Ascending aorta (tissue), 2 donors: ENCODE measurements around the gene PGPEP1. TPM values are rescaled to one million over a fixed set of nuclear protein-coding genes. Genes with fewer than 3 reads are reported as not detected.
"Not testable (repeated sequence)": the region's sequence is repeated elsewhere in the genome, so short reads cannot be mapped to it uniquely, and the experiment has no call there.

Experiments used
- DNase-seq, 2 donors: peaks; one replicate each; pipeline ENCODE4 v3.0.0-alpha.2; 2019; ENCODE audit warnings: low spot score in 2 of 2
- H3K27ac ChIP-seq, 2 donors: fragments of 200-600 bp; sonication (generic); one replicate each; pipeline ENCODE4 v1.5.1; 2016 to 2017; ENCODE audit warnings: mild to moderate bottlenecking in 1 of 2
- H3K27me3 ChIP-seq: fragments of 200-600 bp; sonication (generic); one replicate; pipeline ENCODE4 v1.5.1; 2017
- H3K36me3 ChIP-seq, 2 donors: fragments of 200-600 bp; sonication (generic); one replicate each; pipeline ENCODE4 v1.5.1; 2016
- H3K4me1 ChIP-seq, 2 donors: fragments of 200-600 bp; sonication (generic); one replicate each; pipeline ENCODE4 v1.5.1; 2016 to 2017; ENCODE audit warnings: mild to moderate bottlenecking in 1 of 2
- H3K4me3 ChIP-seq, 2 donors: fragments of 200-600 bp; sonication (generic); one replicate each; pipeline ENCODE4 v1.5.1; 2016 to 2017; ENCODE audit warnings: mild to moderate bottlenecking in 1 of 2
- H3K9me3 ChIP-seq, 2 donors: fragments of 200-600 bp; sonication (generic); one replicate each; pipeline ENCODE4 v1.5.1; 2016
- CTCF ChIP-seq, 3 experiments: fragments of 200-600 bp in 2 of 3; fragments of 450-650 bp in 1 of 3; sonication (generic) in 2 of 3; IDR thresholded peaks; one replicate each; pipeline ENCODE4 v1.5.1; 2016 to 2019; ENCODE audit warnings: antibody characterized with exemption in 3 of 3, mild to moderate bottlenecking in 1 of 3, moderate library complexity in 1 of 3
- intact Hi-C: fragments of 100-400 bp; cut with DNase I; formaldehyde crosslinking; loops from one replicate; pipeline ENCODE4 v1.15.1; 2023
- total RNA-seq: library from RNA; depleted of rRNA; stranded (reverse); fragments of >200 nt; gene quantifications from one replicate; pipeline ENCODE4 v1.1.0, GENCODE V29; 2016

Gene PGPEP1
- total RNA-seq, 1 donor from 2014 or later, result 14.8 TPM

- DNase-seq, result no peak
- no peak for TF ChIP-seq CTCF (IDR thresholded peaks at IDR 0.05)
- no peaks in the 10 kb centered on the region for H3K36me3 ChIP-seq
- no peaks in the 10 kb centered on the region for H3K9me3 ChIP-seq
- intact Hi-C loops, result no loop called here
- no peak overlapping the region for H3K4me3 ChIP-seq
- H3K4me1 ChIP-seq, result peaks cover under 1% of the 10 kb centered on the region in 2 donors
- H3K27me3 ChIP-seq, result peaks cover 4% of the 10 kb centered on the region
- no peak overlapping the region for H3K27ac ChIP-seq
These were observed 53.4 kb downstream of the PGPEP1 start for GRCh38 chr19:18393836-18394235.

GRCh38 chr19:18396471-18397241 lies 56.3 kb downstream of the PGPEP1 start:
- no peaks in the 10 kb centered on the region for H3K9me3 ChIP-seq
- H3K27me3 ChIP-seq, result peaks cover 4% of the 10 kb centered on the region
- no peaks in the 10 kb centered on the region for H3K36me3 ChIP-seq
- DNase-seq, result no peak
- peak overlapping the region in 1 of 2 donors; percentile 40 for H3K4me3 ChIP-seq
- H3K4me1 ChIP-seq, result no peaks in the 10 kb centered on the region
- no peak overlapping the region for H3K27ac ChIP-seq
- TF ChIP-seq CTCF (IDR thresholded peaks at IDR 0.05), result no peak
- intact Hi-C loops, result no loop called here

- peak in 1 of 2 donors; percentile 78 for DNase-seq
- H3K4me3 ChIP-seq, result peak within 1 kb of the TSS in 1 of 2 donors; percentile 40
These were observed 57.1 kb downstream of the PGPEP1 start, which contains the start of gene LRRC25 for GRCh38 chr19:18397242-18398202. TSS of gene LRRC25 (minus strand) at chr19:18397622. CDS start at chr19:18396963, 659 bp downstream.

GRCh38 chr19:18399008-18399407 lies 58.6 kb downstream of the PGPEP1 start:
- Histone ChIP-seq H3K36me3 (no peaks in the 10 kb centered on the region), H3K4me1 (no peaks in the 10 kb centered on the region), H3K4me3 (no peak overlapping the region), H3K27ac (no peak overlapping the region), H3K9me3 (no peaks in the 10 kb centered on the region), H3K27me3 (peaks cover 4% of the 10 kb centered on the region)
- no peak for TF ChIP-seq CTCF (IDR thresholded peaks at IDR 0.05)
- intact Hi-C loops, result no loop called here
- no peak for DNase-seq

More at GRCh38 chr19:18397242-18398202, 57.1 kb downstream of the PGPEP1 start, which contains the start of gene LRRC25:
- Histone ChIP-seq H3K4me1 (no peaks in the 10 kb centered on the region), H3K36me3 (no peaks in the 10 kb centered on the region), H3K9me3 (no peaks in the 10 kb centered on the region), H3K27ac (no peak within 1 kb of the TSS), H3K27me3 (peaks cover 4% of the 10 kb centered on the region)
- no peak for TF ChIP-seq CTCF (IDR thresholded peaks at IDR 0.05)
- intact Hi-C loops, result no loop called here

GRCh38 chr19:18401580-18402112 lies 61.2 kb downstream of the PGPEP1 start:
- no peak for TF ChIP-seq CTCF (IDR thresholded peaks at IDR 0.05)
- peak in 1 of 2 donors; percentile 80 for DNase-seq
- Histone ChIP-seq H3K27me3 (peaks cover 4% of the 10 kb centered on the region), H3K4me1 (no peaks in the 10 kb centered on the region), H3K4me3 (no peak overlapping the region), H3K27ac (no peak overlapping the region), H3K36me3 (no peaks in the 10 kb centered on the region), H3K9me3 (no peaks in the 10 kb centered on the region)
- intact Hi-C loops, result loop anchor here (5.0 kb wide), 1 partner anchor 139 kb away; no protein-coding TSS in a partner anchor

- not testable (repeated sequence) for H3K27ac ChIP-seq, H3K4me3 ChIP-seq, H3K9me3 ChIP-seq, H3K36me3 ChIP-seq, H3K27me3 ChIP-seq, DNase-seq, H3K4me1 ChIP-seq
- intact Hi-C loops, result loop anchor here (5.0 kb wide), 1 partner anchor 140 kb away; no protein-coding TSS in a partner anchor
These were observed 62.3 kb downstream of the PGPEP1 start for GRCh38 chr19:18402455-18403248.

- H3K27me3 ChIP-seq, H3K27ac ChIP-seq, DNase-seq, H3K4me1 ChIP-seq, H3K9me3 ChIP-seq, H3K4me3 ChIP-seq, H3K36me3 ChIP-seq, intact Hi-C loops: not testable (repeated sequence)
These were observed 65.4 kb downstream of the PGPEP1 start for GRCh38 chr19:18405754-18406153.
